ENCODE measurements around the gene GSTCD. TPM values are rescaled to one million over a fixed set of nuclear protein-coding genes. Genes with fewer than 3 reads are reported as not detected.

The GSTCD gene
- total and polyA plus RNA-seq, 9 donors = 2.0 to 10.4 (median 6.0) TPM

GRCh38 chr4:105805501-105806120, 97.0 kb downstream of the GSTCD start:
- H3K4me3 ChIP-seq = no peak overlapping the region
- intact Hi-C loops (cut with DNase I) = no loop called here
- H3K36me3 ChIP-seq = no peaks in the 10 kb centered on the region
- TF ChIP-seq POLR2A (IDR thresholded peaks at IDR 0.05) (no peak), CTCF (IDR thresholded peaks at IDR 0.05) (no peak), EP300 (IDR thresholded peaks at IDR 0.05) (no peak)
- no peak overlapping the region for H3K27ac ChIP-seq
- H3K9me3 ChIP-seq = no peaks in the 10 kb centered on the region
- no peaks in the 10 kb centered on the region for H3K4me1 ChIP-seq (ENCODE audit: insufficient read depth)
- no peak for DNase-seq
- H3K27me3 ChIP-seq = no peaks in the 10 kb centered on the region
- WGBS, 3 donors = 74 to 85% (median 81%) methylated on average over 1 of the region's 1 CpG

GRCh38 chr4:105807496-105807895, 98.9 kb downstream of the GSTCD start:
- H3K27ac ChIP-seq = no peak overlapping the region
- no peak for TF ChIP-seq EP300 (IDR thresholded peaks at IDR 0.05)
- no peak for TF ChIP-seq POLR2A (IDR thresholded peaks at IDR 0.05)
- no peak for TF ChIP-seq CTCF (IDR thresholded peaks at IDR 0.05)
- H3K4me1 ChIP-seq (ENCODE audit: insufficient read depth) = no peaks in the 10 kb centered on the region
- no peak for DNase-seq
- intact Hi-C loops (cut with DNase I) = no loop called here
- H3K27me3 ChIP-seq = no peaks in the 10 kb centered on the region
- WGBS, 3 donors = 92 to 94% (median 94%) methylated on average over 2 of the region's 2 CpGs
- H3K36me3 ChIP-seq = no peaks in the 10 kb centered on the region
- no peak overlapping the region for H3K4me3 ChIP-seq
- no peaks in the 10 kb centered on the region for H3K9me3 ChIP-seq

- no peak for DNase-seq
- no peaks in the 10 kb centered on the region for H3K4me1 ChIP-seq (ENCODE audit: insufficient read depth)
- intact Hi-C loops (cut with DNase I) = no loop called here
- H3K27ac ChIP-seq = no peak overlapping the region
- H3K27me3 ChIP-seq = no peaks in the 10 kb centered on the region
- no peak for TF ChIP-seq CTCF (IDR thresholded peaks at IDR 0.05)
- no peak for TF ChIP-seq EP300 (IDR thresholded peaks at IDR 0.05)
- TF ChIP-seq POLR2A (IDR thresholded peaks at IDR 0.05) = no peak
- H3K4me3 ChIP-seq = no peak overlapping the region
- H3K36me3 ChIP-seq = no peaks in the 10 kb centered on the region
- H3K9me3 ChIP-seq = no peaks in the 10 kb centered on the region
- WGBS, 3 donors = 70 to 79% (median 73%) methylated on average over 3 of the region's 3 CpGs
Measured at GRCh38 chr4:105808030-105808749, 99.6 kb downstream of the GSTCD start.

GRCh38 chr4:105808750-105809041, 100.1 kb downstream of the GSTCD start:
- 74 to 86% (median 83%) methylated on average over 3 of the region's 3 CpGs for WGBS, 3 donors
- Histone ChIP-seq H3K9me3 (no peaks in the 10 kb centered on the region), H3K36me3 (no peaks in the 10 kb centered on the region), H3K4me3 (no peak overlapping the region), H3K27ac (no peak overlapping the region), H3K27me3 (no peaks in the 10 kb centered on the region), H3K4me1 (ENCODE audit: insufficient read depth) (no peaks in the 10 kb centered on the region)
- TF ChIP-seq CTCF (IDR thresholded peaks at IDR 0.05) (no peak), POLR2A (IDR thresholded peaks at IDR 0.05) (no peak), EP300 (IDR thresholded peaks at IDR 0.05) (no peak)
- intact Hi-C loops (cut with DNase I) = no loop called here
- no peak for DNase-seq
